GM12864 (cell line): Measurements from ENCODE around the gene TOLLIP.

Source experiments
- DNase-seq: peaks from one replicate; pipeline ENCODE4 v3.0.0-alpha.2; 2011; ENCODE audit warnings: low read depth
- H3K4me3 ChIP-seq: 2 replicates; pipeline ENCODE4 v1.5.1; 2011; ENCODE audit warnings: mild to moderate bottlenecking, low read depth, low read length, control low read depth
- CTCF ChIP-seq: IDR thresholded peaks from 2 replicates; pipeline ENCODE4 v1.5.1; 2011; ENCODE audit warnings: low read depth, mild to moderate bottlenecking, moderate library complexity, low read length, control low read depth, inconsistent platforms; ENCODE audit errors: missing control alignments

Gene TOLLIP

GRCh38 chr11:1274501-1274900, 34.9 kb downstream of the TOLLIP start:
- DNase-seq = no peak
- TF ChIP-seq CTCF = no peak
- no peak overlapping the region for H3K4me3 ChIP-seq

GRCh38 chr11:1272531-1272930, 36.9 kb downstream of the TOLLIP start:
- no peak overlapping the region for H3K4me3 ChIP-seq
- DNase-seq = no peak
- TF ChIP-seq CTCF = no peak

DNA sequence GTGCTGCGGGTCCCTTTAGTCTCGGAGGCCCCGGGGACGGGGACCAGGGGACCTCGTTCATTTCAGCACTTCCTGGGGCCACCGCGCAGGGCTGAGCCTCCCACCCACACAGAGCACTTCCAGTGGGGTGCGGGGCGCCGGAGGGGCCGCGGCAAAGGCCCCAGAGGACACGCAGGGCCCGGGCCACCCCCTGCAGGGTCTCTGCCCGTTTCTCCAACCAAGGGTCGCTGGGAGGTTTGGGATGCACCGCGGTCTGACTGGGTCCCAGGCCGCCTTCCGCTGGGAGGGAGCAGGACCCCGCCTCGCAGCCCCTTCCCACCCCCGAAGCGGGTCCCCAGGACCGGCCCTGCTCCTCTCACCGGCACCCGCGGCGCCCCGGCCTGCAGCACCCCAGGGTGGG, 37.5 kb downstream of the TOLLIP start:
- H3K4me3 ChIP-seq = no peak overlapping the region
- no peak for DNase-seq
- TF ChIP-seq CTCF = no peak

- no peak for DNase-seq
- H3K4me3 ChIP-seq = no peak overlapping the region
- no peak for TF ChIP-seq CTCF
Measured at GRCh38 chr11:1271406-1271805, 38.0 kb downstream of the TOLLIP start.

- DNase-seq = no peak
- no peak overlapping the region for H3K4me3 ChIP-seq
- TF ChIP-seq CTCF = no peak
Measured at GRCh38 chr11:1271002-1271401, 38.4 kb downstream of the TOLLIP start.

- H3K4me3 ChIP-seq = no peak overlapping the region
- DNase-seq = no peak
- TF ChIP-seq CTCF = no peak
Measured at GRCh38 chr11:1270476-1270875, 39.0 kb downstream of the TOLLIP start.

DNA sequence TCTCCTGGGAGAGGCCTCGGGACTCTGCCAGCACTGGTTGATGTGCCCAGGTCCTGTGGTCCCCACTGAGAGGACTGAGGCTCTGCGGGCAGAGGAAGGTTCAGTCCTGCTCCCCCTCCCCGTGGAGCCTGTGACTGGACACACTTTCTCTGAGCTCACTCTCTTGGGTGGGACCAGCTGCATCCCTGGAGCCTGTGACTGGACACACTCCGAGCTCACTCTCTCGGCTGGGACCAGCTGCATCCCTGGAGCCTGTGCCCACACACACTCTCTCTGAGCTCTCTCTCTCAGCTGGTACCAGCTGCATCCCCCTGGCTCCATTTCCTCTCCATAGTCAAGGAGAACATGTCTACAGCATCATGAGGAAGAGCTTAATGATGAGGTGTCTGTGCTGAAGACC, 39.5 kb downstream of the TOLLIP start:
- no peak overlapping the region for H3K4me3 ChIP-seq
- no peak for TF ChIP-seq CTCF
- no peak for DNase-seq
